T-helper 17 cell (primary cell): ENCODE measurements around the gene ELL2. TPM values are rescaled to one million over a fixed set of nuclear protein-coding genes. Genes with fewer than 3 reads are reported as not detected.
A peak's percentile ranks its signal among the peaks of the same experiment; 100 is the strongest.

Experiments
- ATAC-seq: fragments of 150-1000 bp; cut with Tn5 transposase; 2 replicates; pipeline ENCODE4 v1.10.0; 2021; ENCODE audit warnings: mild to moderate bottlenecking, moderate library complexity
- DNase-seq, 3 donors: peaks; one replicate each; pipeline versions ENCODE4 v3.0.0 to v3.0.0-alpha.2; 2020 to 2021
- H3K9me3 ChIP-seq: one replicate; pipeline ENCODE4 v1.7.0; 2013; ENCODE audit warnings: low read length, mild to moderate bottlenecking; ENCODE audit not compliant: control insufficient read depth, poor library complexity, severe bottlenecking
- H3K27ac Mint-ChIP-seq: one replicate; pipeline ENCODE4 v1.8.0; 2022; ENCODE audit warnings: mild to moderate bottlenecking, moderate library complexity, mixed read lengths
- H3K27me3 Mint-ChIP-seq: one replicate; pipeline ENCODE4 v1.8.0; 2022; ENCODE audit warnings: mixed read lengths
- H3K36me3 Mint-ChIP-seq: one replicate; pipeline ENCODE4 v1.8.0; 2022; ENCODE audit warnings: low read depth, mixed read lengths
- H3K4me1 Mint-ChIP-seq: one replicate; pipeline ENCODE4 v1.8.0; 2022; ENCODE audit warnings: mild to moderate bottlenecking, mixed read lengths
- H3K4me3 Mint-ChIP-seq: one replicate; pipeline ENCODE4 v1.8.0; 2022; ENCODE audit warnings: mild to moderate bottlenecking, moderate library complexity, mixed read lengths
- total RNA-seq, 4 donors: library from RNA in 2 of 4; stranded (reverse) in 2 of 4; gene quantifications; one replicate each; pipeline ENCODE4 v1.2.3 and lab custom pipeline; 2022 to 2026

Gene ELL2
- total RNA-seq, 2 donors from 2014 or later = 59.8 to 80.7 TPM

DNA sequence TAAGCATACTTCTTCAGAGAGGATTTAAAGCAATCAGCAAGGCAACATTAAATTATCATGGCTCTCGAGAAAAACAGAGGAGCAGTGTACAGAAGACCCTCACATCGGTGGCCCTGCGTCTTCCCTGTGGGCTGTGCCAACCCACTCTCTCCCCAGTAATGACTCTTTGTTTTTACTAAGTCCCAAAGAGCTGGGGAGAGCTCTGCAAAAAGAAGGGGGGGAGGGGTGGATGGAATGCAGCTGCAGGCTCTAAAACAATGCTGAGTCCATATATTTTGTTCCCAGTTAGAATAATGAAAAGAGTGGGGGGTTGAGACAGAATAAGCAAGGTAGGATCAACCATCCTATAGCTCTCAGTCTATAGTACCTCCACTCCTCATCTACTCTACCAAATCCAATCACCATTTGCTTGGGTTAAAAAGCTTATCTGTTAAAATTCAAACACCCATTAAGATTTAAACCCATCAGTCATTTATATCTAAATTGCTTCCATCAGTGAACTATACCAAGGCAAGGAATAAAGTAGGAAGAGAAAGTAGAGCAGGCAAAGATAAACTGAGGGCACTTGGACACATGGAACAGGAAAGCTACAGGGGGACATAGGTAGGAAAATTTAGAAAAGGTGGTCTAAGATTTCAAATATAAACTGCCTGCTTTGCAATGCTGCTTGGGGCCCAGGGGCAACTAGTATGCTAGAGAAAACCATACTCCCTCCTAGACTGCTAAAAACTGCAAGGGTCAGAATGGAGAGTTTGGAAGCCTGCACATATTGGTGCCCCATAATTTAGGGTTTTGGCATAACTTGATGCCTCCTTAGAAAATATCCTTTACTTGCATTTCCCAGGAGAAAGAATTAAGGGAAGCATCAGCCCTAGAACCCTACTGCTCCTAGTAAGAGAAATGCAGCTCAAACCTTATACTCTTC, 20.6 kb downstream of the ELL2 start:
- peaks cover under 1% of the 10 kb centered on the region for H3K9me3 ChIP-seq
- Mint-ChIP-seq H3K27ac (no peak overlapping the region), H3K36me3 (no peaks in the 10 kb centered on the region), H3K4me1 (no peaks in the 10 kb centered on the region), H3K27me3 (no peaks in the 10 kb centered on the region), H3K4me3 (no peak overlapping the region)
- no peak for ATAC-seq
- no peak for DNase-seq

DNA sequence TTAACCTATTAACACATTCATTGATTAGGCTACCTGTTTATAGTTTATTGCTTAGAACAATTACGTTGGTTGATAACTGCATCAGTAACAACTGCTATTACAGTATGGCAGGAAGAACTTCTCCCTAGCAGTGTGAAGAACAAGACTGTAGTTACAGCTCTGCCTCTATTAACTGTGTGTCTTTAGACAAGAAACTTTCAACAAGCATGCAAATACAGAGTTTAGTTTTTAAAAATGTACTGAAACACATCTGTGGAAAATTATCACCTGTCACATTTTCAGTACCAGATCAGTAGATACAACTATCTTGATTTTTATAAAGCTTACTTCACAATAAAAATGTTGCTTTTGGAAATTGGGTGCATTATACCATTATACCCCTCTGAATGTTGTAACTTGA, 22.2 kb downstream of the ELL2 start:
- Mint-ChIP-seq H3K4me1 (peaks cover under 1% of the 10 kb centered on the region), H3K36me3 (no peaks in the 10 kb centered on the region)
- ATAC-seq = no peak

DNA sequence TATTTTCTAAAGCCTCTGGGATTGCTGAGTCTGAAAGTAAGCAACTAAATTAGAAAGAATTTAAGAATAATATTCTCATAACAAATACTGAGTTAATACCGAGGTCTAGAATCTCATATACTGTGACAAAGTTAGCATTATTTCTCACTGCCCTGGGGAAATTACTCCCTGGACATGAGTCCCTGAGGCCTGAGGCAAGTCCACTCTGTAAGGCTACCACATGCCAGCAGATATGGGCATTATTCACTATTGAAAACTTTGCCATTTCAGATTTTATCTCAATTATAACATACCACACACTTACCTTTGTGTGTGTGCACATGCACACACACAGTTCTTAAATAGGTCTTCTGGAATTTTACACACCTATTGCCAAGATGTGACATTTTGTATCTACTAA, 22.9 kb downstream of the ELL2 start:
- Mint-ChIP-seq H3K4me1 (peaks cover 3% of the 10 kb centered on the region), H3K4me3 (no peak overlapping the region), H3K36me3 (no peaks in the 10 kb centered on the region), H3K27ac (no peak overlapping the region), H3K27me3 (no peaks in the 10 kb centered on the region)
- no peaks in the 10 kb centered on the region for H3K9me3 ChIP-seq
- ATAC-seq (no peak), DNase-seq (no peak)

More for the DNA sequence above, 22.2 kb downstream of the ELL2 start:
- Mint-ChIP-seq H3K4me3 (no peak overlapping the region), H3K27ac (no peak overlapping the region), H3K27me3 (no peaks in the 10 kb centered on the region)
- H3K9me3 ChIP-seq = no peaks in the 10 kb centered on the region
- no peak for DNase-seq

DNA sequence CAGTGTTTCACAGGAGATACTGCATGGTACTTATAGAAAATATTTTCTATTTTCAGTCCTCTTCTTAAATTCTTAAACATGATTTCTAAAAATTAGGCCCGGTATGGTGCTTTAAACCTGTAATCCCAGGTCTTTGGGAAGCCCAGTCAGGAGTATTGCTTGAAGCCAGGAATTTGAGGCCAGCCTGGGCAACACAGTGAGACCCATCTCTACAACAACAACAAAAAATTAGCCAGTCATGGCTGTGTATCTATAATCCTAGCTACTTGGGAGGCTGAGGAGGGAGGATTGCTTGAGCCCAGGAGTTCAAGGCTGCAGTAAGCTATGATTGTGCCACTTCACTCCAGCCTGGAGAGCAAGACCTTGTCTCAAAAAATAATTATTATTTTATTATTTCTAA, 23.3 kb downstream of the ELL2 start:
- no peaks in the 10 kb centered on the region for H3K27me3 Mint-ChIP-seq
- H3K4me3 Mint-ChIP-seq = no peak overlapping the region
- no peaks in the 10 kb centered on the region for H3K36me3 Mint-ChIP-seq
- H3K4me1 Mint-ChIP-seq = peaks cover 3% of the 10 kb centered on the region
- DNase-seq (no peak), ATAC-seq (no peak)
- H3K9me3 ChIP-seq = no peaks in the 10 kb centered on the region
- H3K27ac Mint-ChIP-seq = no peak overlapping the region

DNA sequence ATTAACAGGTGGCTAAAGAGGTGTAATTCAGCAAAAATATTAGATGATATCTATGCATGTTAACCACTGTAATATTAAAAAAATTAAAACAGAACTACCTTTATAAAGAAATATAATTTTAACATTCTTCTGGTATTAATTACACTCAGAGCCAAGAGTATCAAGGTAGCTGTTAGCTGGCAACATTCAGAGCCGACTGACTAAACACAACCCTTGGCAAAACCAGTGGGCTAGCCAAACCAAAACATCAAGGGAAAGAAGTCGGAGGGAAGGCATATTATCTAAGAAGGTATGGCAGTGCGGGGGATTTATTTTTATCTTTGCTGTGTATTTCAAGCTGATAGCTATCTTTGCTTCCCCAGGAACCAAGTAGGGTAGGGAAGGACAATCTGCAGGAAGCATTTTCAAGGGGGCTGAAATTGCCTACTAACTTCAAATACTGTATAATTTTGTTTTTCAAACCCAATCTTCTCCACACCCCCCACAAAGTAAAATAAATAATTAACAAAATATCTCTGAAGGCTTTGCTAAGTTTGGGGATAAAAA, 24.0 kb downstream of the ELL2 start:
- peaks cover 3% of the 10 kb centered on the region for H3K4me1 Mint-ChIP-seq
- DNase-seq (no peak), ATAC-seq (no peak)
- no peaks in the 10 kb centered on the region for H3K27me3 Mint-ChIP-seq
- no peak overlapping the region for H3K4me3 Mint-ChIP-seq
- no peak overlapping the region for H3K27ac Mint-ChIP-seq
- H3K9me3 ChIP-seq = no peaks in the 10 kb centered on the region
- no peaks in the 10 kb centered on the region for H3K36me3 Mint-ChIP-seq

DNA sequence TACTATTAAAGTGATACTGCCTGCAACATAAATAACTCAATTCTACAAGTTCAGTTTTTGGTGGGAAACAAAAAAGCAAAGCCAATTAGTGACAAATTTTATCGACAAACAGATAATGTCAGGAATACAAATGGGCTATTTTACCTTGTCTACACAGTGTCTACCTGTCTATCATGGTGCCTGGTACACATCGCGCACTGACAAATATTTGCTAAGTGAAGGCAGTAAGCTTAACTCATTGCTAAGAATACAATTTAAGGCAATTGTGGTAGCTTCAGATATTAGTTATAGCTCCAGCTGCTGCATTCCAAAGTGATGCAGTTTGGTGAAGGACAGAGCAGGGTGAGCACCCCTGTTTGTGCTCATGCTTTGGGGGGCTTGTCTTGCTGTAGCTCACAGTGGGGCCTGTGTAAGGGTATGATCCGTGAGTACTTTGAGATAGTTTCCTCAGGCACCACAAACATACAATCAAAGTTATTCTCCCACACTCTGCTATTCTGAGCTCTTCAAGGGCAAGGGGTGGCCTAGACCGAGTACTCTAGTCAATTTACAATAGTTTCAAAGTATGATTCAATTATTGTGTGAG, 24.7 kb downstream of the ELL2 start:
- H3K27ac Mint-ChIP-seq = no peak overlapping the region
- ATAC-seq (no peak), DNase-seq (no peak)
- H3K36me3 Mint-ChIP-seq = no peaks in the 10 kb centered on the region
- no peak overlapping the region for H3K4me3 Mint-ChIP-seq
- no peaks in the 10 kb centered on the region for H3K9me3 ChIP-seq
- H3K4me1 Mint-ChIP-seq = peaks cover 3% of the 10 kb centered on the region
- H3K27me3 Mint-ChIP-seq = no peaks in the 10 kb centered on the region

DNA sequence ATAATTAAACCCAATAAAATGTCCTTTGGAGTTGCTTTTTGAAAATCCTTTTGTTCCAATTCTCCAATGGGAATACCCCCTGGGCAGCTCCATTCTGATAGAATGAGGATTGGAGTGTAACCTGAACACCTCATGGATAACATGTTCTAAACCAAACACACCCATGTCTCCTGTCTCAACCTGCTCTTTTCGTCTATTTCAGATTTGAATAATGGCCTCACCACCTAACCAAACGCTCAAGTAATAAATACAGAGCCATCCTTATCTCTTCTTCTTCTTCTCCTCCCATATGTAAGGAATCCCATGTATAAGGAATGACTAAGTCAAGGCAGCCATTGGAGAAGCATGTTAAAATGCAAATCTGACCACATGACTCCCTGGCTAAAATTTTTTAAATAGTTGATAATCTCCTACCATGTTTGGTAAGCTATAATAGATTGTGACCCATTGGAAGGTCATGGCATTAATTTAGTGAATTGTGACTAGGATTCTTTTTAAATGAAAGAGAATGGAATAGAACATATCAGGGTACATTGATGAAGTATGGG, 26.0 kb downstream of the ELL2 start:
- Mint-ChIP-seq H3K36me3 (no peaks in the 10 kb centered on the region), H3K4me3 (no peak overlapping the region), H3K27me3 (no peaks in the 10 kb centered on the region), H3K27ac (no peak overlapping the region), H3K4me1 (peaks cover 5% of the 10 kb centered on the region)
- no peaks in the 10 kb centered on the region for H3K9me3 ChIP-seq
- DNase-seq (no peak), ATAC-seq (no peak)

DNA sequence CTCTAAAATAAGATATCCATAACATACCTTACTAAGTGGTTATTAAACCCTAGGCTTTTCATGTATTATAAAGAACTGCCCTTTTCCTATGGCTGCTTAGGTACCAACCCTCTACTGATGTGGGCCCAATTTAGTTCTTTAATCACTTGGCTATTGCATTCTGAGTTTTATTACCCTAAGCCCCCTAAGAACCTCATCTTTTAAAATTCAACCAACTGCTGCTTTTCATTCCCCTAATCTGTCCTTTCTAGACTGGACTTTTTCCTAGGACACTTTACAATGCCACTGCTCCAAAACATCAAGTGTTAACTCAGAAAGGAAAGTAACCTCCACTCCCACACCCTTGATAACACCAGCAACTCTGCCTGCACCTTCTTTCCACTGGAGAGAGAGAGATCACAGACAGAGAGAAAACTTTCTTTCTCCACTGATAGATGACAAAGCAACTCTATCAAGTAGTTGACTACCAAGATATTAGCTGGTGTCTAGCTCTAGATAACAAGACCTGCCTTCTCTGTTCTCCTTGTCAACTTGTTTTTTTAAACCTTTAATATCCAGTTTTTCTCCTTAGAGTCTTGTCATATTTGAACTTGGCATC, 27.3 kb downstream of the ELL2 start:
- no peak for DNase-seq
- H3K9me3 ChIP-seq = no peaks in the 10 kb centered on the region
- Mint-ChIP-seq H3K27ac (no peak overlapping the region), H3K27me3 (no peaks in the 10 kb centered on the region), H3K4me1 (peaks cover 5% of the 10 kb centered on the region), H3K36me3 (no peaks in the 10 kb centered on the region), H3K4me3 (no peak overlapping the region)
- peak; percentile 12 for ATAC-seq

DNA sequence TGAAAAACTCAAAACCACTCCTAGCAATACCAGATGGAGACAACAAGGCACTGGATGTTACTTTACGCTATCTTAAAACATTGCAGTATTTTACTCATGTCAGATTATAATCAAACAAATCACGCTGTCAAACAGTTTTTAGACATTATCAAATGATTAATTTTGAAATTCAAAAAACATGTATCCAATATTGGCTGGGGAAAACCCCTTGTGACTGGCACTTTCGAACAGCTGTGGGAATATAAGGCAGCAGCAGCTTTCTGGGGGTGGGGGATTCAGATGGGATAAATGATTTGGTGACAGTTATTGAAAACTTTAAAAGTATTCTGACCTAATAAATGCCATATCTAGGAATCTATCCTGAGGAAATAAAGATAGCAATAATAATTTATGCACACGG, 28.7 kb downstream of the ELL2 start:
- Mint-ChIP-seq H3K4me1 (peaks cover 9% of the 10 kb centered on the region), H3K4me3 (no peak overlapping the region), H3K36me3 (no peaks in the 10 kb centered on the region), H3K27me3 (no peaks in the 10 kb centered on the region), H3K27ac (no peak overlapping the region)
- ATAC-seq = no peak
- DNase-seq = no peak
- H3K9me3 ChIP-seq = no peaks in the 10 kb centered on the region

DNA sequence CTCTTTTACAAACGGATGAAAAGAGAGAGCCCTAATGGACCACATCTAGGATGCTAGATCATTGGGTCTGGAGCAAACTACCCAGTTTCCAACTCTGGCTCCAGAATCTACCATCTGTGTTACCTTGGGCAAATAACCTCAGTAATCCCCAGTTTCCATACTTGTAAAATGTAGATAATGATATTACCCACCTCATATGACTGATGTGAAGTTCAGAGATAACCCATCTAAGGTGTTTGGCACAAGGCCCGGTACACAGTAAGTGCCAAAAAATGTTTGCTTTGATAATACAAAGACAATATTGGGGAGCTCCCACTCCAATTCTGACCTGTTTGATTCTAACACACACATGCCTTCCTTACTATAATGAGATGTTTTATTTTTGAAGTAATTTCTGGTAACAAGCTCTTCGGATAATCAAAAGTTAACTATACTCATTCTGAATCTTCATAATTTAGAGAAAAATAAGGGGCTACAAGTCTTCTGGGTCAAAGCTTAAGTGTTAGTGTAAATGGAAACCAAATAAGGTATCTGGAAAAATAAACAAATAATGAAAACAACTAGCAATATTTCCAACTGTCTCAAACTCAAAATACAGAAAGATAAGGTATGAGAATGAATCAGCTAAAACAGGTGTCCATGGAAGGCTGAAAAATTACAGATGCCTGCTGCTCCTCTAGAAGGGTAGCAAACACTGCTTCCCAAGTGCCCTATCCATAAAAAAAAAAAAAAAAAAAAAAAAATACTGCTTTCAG, 30.4 kb downstream of the ELL2 start:
- ATAC-seq (no peak), DNase-seq (no peak)
- Mint-ChIP-seq H3K36me3 (peaks cover 2% of the 10 kb centered on the region), H3K4me3 (no peak overlapping the region), H3K27ac (no peak overlapping the region), H3K4me1 (peaks cover 11% of the 10 kb centered on the region), H3K27me3 (no peaks in the 10 kb centered on the region)
- H3K9me3 ChIP-seq = no peaks in the 10 kb centered on the region

DNA sequence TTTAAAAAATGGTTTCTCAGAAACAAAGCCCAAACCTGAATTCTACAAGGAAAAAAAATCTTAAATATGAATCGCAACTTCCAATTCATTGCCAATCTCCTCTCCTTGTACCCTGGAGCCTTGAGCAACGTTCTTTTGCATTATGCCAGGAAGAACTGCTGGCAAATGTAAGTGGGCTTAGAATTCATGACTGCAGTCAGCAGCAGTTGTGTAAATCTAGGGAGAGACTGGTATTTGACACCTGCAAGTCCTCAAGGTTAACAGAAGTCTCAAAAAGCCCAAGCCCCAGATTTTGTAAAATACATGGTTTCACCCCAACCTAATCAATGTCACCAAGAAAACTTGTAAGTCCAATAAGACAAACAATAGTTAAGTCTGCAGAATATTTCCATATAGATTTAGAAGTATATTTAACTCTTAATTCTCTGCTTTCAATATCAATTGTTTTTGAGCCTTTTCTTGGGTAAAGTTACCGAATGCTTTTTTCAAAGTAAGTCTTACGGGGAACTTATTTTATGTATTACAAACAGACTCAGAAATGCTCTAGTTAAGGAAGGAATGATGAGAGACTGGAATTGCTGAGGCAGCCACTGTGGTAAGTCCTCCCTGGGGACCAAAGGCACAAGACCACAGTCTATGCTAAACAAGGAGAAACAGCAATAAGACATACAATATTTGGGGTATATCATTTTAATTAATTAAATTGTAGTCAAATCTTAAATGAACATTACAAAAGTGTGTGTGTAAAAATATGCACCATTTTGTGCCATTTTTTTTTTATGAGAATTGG, 31.3 kb downstream of the ELL2 start:
- no peaks in the 10 kb centered on the region for H3K9me3 ChIP-seq
- ATAC-seq (no peak), DNase-seq (no peak)
- peaks cover 14% of the 10 kb centered on the region for H3K4me1 Mint-ChIP-seq
- H3K27me3 Mint-ChIP-seq = no peaks in the 10 kb centered on the region
- H3K4me3 Mint-ChIP-seq = no peak overlapping the region
- H3K27ac Mint-ChIP-seq = no peak overlapping the region
- peaks cover 2% of the 10 kb centered on the region for H3K36me3 Mint-ChIP-seq

DNA sequence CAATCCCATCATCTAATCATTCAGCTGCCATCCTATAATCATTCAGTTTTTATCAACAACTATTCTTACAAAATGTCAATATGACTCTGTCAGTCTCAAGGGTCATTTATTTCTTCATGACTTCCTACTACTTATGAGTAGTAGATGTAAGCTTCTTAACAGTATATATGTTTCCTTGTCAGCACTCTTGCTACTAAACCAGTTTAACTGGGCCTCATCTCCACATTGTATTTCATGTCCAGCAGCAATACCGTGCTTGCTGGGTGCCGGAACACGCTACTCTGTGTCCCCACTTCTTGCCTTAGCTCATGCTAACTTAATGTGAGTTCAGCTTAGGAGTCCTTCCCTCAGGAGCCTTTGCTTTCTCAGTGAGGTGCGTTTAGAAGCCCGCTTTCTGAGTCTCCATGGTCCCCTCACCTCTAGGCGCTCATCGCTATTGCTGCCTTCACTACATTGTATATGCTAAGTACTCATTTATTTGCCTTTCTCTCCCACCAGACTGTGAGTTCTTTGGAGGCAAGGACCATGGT, 32.9 kb downstream of the ELL2 start:
- Mint-ChIP-seq H3K27me3 (no peaks in the 10 kb centered on the region), H3K27ac (no peak overlapping the region), H3K36me3 (peaks cover 2% of the 10 kb centered on the region), H3K4me3 (peak overlapping the region; percentile 25), H3K4me1 (peaks cover 13% of the 10 kb centered on the region)
- DNase-seq (no peak), ATAC-seq (no peak)
- H3K9me3 ChIP-seq = no peaks in the 10 kb centered on the region
